GM23248 (cell line): ENCODE data around the gene BTBD7. TPM values are rescaled to one million over a fixed set of nuclear protein-coding genes. Genes with fewer than 3 reads are reported as not detected.

ENCODE experiments used
- DNase-seq: peaks from one replicate; pipeline ENCODE4 v3.0.0-alpha.2; 2015
- H2AFZ ChIP-seq: fragments of 200-600 bp; sonication (generic); 2 replicates; pipeline ENCODE4 v1.6.1; 2016; ENCODE audit warnings: antibody characterized with exemption
- H3F3A ChIP-seq: fragments of 200-600 bp; sonication (generic); 2 replicates; pipeline ENCODE4 v1.6.1; 2016; ENCODE audit warnings: mild to moderate bottlenecking, antibody characterized with exemption, mixed run types; ENCODE audit not compliant: insufficient read depth
- H3K27ac ChIP-seq: fragments of 200-600 bp; sonication (generic); 2 replicates; pipeline ENCODE4 v1.5.1; 2016; ENCODE audit warnings: mild to moderate bottlenecking
- H3K27me3 ChIP-seq: fragments of 200-600 bp; sonication (generic); replicated peaks from 2 replicates; pipeline ENCODE4 v1.6.1; 2016; ENCODE audit warnings: mild to moderate bottlenecking; ENCODE audit not compliant: insufficient read depth
- H3K36me3 ChIP-seq: fragments of 200-600 bp; sonication (generic); 2 replicates; pipeline ENCODE4 v1.6.1; 2016; ENCODE audit warnings: low read depth, mild to moderate bottlenecking
- H3K4me1 ChIP-seq: fragments of 200-600 bp; sonication (generic); 2 replicates; pipeline ENCODE4 v1.6.1; 2016; ENCODE audit warnings: mild to moderate bottlenecking; ENCODE audit not compliant: insufficient read depth
- H3K4me2 ChIP-seq: fragments of 200-600 bp; sonication (generic); one replicate; pipeline ENCODE4 v1.6.1; 2016; ENCODE audit warnings: mild to moderate bottlenecking; ENCODE audit not compliant: unreplicated experiment
- H3K4me3 ChIP-seq: fragments of 200-600 bp; sonication (generic); 2 replicates; pipeline ENCODE4 v1.5.1; 2016; ENCODE audit warnings: mild to moderate bottlenecking
- H3K79me2 ChIP-seq: fragments of 200-600 bp; sonication (generic); 2 replicates; pipeline ENCODE4 v1.6.1; 2016; ENCODE audit warnings: mild to moderate bottlenecking; ENCODE audit not compliant: insufficient read depth
- H3K9ac ChIP-seq: fragments of 200-600 bp; sonication (generic); 2 replicates; pipeline ENCODE4 v1.6.1; 2016; ENCODE audit warnings: mild to moderate bottlenecking
- H3K9me2 ChIP-seq: fragments of 200-600 bp; sonication (generic); 2 replicates; pipeline ENCODE4 v1.6.1; 2016; ENCODE audit warnings: mixed run types, mild to moderate bottlenecking, moderate library complexity; ENCODE audit not compliant: insufficient read depth
- H3K9me3 ChIP-seq: fragments of 200-600 bp; sonication (generic); one replicate; pipeline ENCODE4 v1.6.1; 2017; ENCODE audit warnings: low read depth
- H4K20me1 ChIP-seq: fragments of 200-600 bp; sonication (generic); 2 replicates; pipeline ENCODE4 v1.6.0; 2016; ENCODE audit not compliant: insufficient read depth
- EZH2 ChIP-seq: fragments of 200-600 bp; sonication (generic); IDR thresholded peaks from 2 replicates; pipeline ENCODE4 v1.6.1; 2018; ENCODE audit warnings: antibody characterized with exemption, mild to moderate bottlenecking; ENCODE audit not compliant: insufficient read depth, poor library complexity, severe bottlenecking
- EZH2phosphoT487 ChIP-seq: fragments of 200-600 bp; sonication (generic); IDR thresholded peaks from 2 replicates; pipeline ENCODE4 v1.6.1; 2018; ENCODE audit warnings: antibody characterized with exemption, moderate library complexity, mild to moderate bottlenecking, low read depth; ENCODE audit not compliant: insufficient read depth
- WGBS, 2 experiments: methylation state at CpG; one replicate each; pipeline ENCODE4 v1.1.6; 2015 to 2017; ENCODE audit warnings: low lambda C conversion rate in 2 of 2, low coverage in 1 of 2; ENCODE audit errors: missing lambda C conversion rate in 2 of 2; 5-methylcytosine and 5-hydroxymethylcytosine counted together
- in situ Hi-C: fragments of 300-500 bp; cut with MboI; formaldehyde crosslinking; loops from 2 replicates; pipeline ENCODE4 v1.15.0; 2020
- polyA plus RNA-seq: library from polyadenylated mRNA; unstranded; fragments of >200 nt; fragmentation: Nextera tagmentation; extraction: Ambion mirVana; gene quantifications from 2 replicates; pipeline ENCODE4 v1.2.1, GENCODE V29; 2016
- total RNA-seq: library from RNA; depleted of rRNA; stranded (reverse); fragments of >200 nt; shearing (Covaris generic); gene quantifications from 2 replicates; pipeline ENCODE4 v1.2.3, GENCODE V29; 2014

The BTBD7 gene
- total and polyA plus RNA-seq, 2 experiments from 2014 or later = 14.3 to 18.2 TPM

DNA sequence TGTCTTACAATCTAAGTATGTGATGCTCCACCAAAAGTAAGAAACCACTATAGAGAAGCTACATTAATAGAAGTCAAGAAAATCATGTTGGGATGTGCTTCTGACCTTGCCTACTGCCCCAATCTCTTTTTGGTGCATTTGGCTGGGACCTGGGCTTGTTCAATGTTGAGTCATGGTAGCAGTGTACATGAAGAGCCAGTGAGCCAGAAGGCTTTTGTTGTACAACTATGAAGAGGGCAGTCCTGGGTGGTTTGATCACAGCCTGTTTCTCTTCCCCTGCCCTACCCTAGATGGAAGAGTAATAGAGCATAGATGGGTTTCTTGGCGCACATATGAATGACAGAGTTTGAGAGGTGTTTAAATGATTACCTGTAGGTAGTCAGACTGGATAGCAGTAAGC is 69.4 kb downstream of the BTBD7 start:
- peak; percentile 50 for DNase-seq
- Histone ChIP-seq H3K4me1 (peaks cover 20% of the 10 kb centered on the region), H3K27ac (no peak overlapping the region), H3K9ac (no peak overlapping the region), H3K27me3 (no peaks in the 10 kb centered on the region), H4K20me1 (no peaks in the 10 kb centered on the region), H3F3A (peaks cover 8% of the 10 kb centered on the region), H3K9me3 (no peaks in the 10 kb centered on the region), H2AFZ (no peak overlapping the region), H3K9me2 (no peaks in the 10 kb centered on the region), H3K79me2 (peaks cover 68% of the 10 kb centered on the region), H3K4me2 (no peak overlapping the region), H3K36me3 (peaks cover 19% of the 10 kb centered on the region), H3K4me3 (no peak overlapping the region)
- in situ Hi-C loops = no loop called here
- no peak for TF ChIP-seq EZH2phosphoT487
- WGBS, 2 experiments = 100% methylated on average over 1 of the region's 1 CpG

DNA sequence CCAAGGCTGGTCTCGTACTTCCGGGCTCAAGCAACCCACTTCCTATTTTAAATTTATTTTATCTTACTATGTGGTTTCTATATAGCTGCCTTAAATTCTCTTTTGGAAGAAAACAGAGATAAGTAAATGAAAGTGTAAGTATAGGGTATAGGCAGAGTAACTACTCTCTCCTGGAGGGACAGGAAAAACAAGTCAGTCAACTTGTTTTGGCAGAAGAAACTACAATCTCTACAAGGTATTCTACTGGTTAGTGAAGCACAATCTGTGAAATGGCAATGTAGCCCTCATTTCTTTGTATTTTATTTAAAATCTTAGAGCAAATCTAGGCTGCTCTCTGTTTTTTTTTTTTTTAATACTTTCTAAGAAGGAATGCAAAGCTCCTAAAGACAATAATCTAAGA is 70.4 kb downstream of the BTBD7 start:
- Histone ChIP-seq H3K36me3 (peaks cover 19% of the 10 kb centered on the region), H3K9me3 (no peaks in the 10 kb centered on the region), H3K9me2 (no peaks in the 10 kb centered on the region), H2AFZ (no peak overlapping the region), H3K27ac (no peak overlapping the region), H3K27me3 (no peaks in the 10 kb centered on the region), H4K20me1 (no peaks in the 10 kb centered on the region), H3K4me1 (peaks cover 20% of the 10 kb centered on the region), H3K4me2 (no peak overlapping the region), H3K79me2 (peaks cover 59% of the 10 kb centered on the region), H3F3A (peaks cover 8% of the 10 kb centered on the region), H3K9ac (no peak overlapping the region), H3K4me3 (no peak overlapping the region)
- 94 to 100% methylated on average over 2 of the region's 2 CpGs for WGBS, 2 experiments
- in situ Hi-C loops = no loop called here
- TF ChIP-seq EZH2 = no peak
- TF ChIP-seq EZH2phosphoT487 = no peak
- DNase-seq = no peak

DNA sequence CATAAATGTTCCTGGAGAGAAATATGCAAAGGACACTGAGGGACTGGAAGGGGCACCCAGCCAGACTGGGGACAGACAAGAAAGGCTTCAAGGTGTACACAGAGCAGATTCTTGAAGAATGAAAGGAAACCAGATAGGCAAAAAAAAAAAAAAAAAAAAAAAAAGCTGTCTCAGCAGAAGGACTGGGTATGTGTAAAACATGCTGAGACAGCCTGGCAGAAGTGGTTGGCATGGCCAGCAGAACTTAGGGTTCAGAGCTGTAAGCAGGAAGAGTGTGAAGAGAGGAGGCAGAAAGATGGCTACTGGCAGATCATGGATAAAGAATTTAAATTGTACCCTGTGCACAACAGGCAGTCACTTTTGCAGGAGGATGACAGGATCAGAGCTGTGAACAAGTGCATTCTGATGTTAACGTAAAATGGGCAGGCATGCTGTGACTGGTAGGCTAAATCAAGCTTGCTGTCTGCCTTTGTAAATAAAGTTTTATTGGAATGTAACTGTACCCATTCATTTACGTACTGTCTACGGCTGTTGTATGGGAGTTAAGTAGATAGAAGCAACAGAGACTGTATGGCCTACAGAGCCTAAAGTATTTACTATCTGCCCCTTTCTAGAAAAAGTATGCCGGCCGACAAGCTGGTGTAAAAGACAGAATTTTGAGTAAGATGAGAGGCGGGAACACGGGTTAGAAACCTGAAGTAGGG is 83.6 kb downstream of the BTBD7 start:
- Histone ChIP-seq H3K4me3 (no peak overlapping the region), H4K20me1 (no peaks in the 10 kb centered on the region), H2AFZ (no peak overlapping the region), H3K27me3 (no peaks in the 10 kb centered on the region), H3K9me2 (no peaks in the 10 kb centered on the region), H3F3A (peaks cover 7% of the 10 kb centered on the region; the same call in 1 of the 2 replicates), H3K9ac (no peak overlapping the region), H3K79me2 (no peaks in the 10 kb centered on the region; the same call in 1 of the 2 replicates), H3K4me1 (peaks cover 7% of the 10 kb centered on the region), H3K36me3 (peaks cover 35% of the 10 kb centered on the region), H3K4me2 (no peak overlapping the region), H3K9me3 (no peaks in the 10 kb centered on the region), H3K27ac (no peak overlapping the region)
- WGBS, 2 experiments = 98 to 99% methylated on average over 7 of the region's 7 CpGs
- TF ChIP-seq EZH2 = no peak
- no peak for TF ChIP-seq EZH2phosphoT487
- in situ Hi-C loops = loop anchor here (25.0 kb wide), 1 partner anchor 288 kb away; no protein-coding TSS in a partner anchor
- no peak for DNase-seq

DNA sequence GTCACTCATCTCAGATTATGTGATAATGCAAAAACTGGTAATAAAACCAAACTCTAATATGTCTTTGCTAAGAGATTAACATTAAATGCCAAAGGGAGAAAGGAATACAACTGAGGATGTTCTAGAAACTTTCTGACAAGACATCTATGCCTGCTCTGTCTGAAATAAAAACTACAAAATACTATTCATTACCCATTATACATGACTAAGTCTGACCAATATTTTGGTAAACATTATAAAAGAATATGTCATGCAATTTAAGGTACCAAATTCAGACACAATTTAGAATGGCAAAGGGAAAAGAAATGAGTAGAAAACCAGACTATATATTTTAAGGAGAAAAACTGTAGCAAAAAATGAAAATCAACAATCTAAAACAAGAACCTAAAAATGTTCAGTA is 86.3 kb downstream of the BTBD7 start:
- Histone ChIP-seq H3K9me3 (no peaks in the 10 kb centered on the region), H3K79me2 (no peaks in the 10 kb centered on the region), H3K4me1 (peaks cover 7% of the 10 kb centered on the region), H3F3A (peaks cover 7% of the 10 kb centered on the region; the same call in 1 of the 2 replicates), H3K4me2 (peak overlapping the region; percentile 14), H3K4me3 (no peak overlapping the region), H3K27me3 (no peaks in the 10 kb centered on the region), H3K9me2 (no peaks in the 10 kb centered on the region), H3K9ac (peak overlapping the region; percentile 14), H3K36me3 (peaks cover 49% of the 10 kb centered on the region), H2AFZ (no peak overlapping the region), H3K27ac (peak overlapping the region; percentile 21), H4K20me1 (no peaks in the 10 kb centered on the region)
- in situ Hi-C loops = loop anchor here (25.0 kb wide), 1 partner anchor 291 kb away; no protein-coding TSS in a partner anchor
- TF ChIP-seq EZH2phosphoT487 (no peak), EZH2 (no peak)
- DNase-seq = peak; percentile 32
